GM19025 (cell line): ENCODE data around the gene WASL.

Source experiments
- ATAC-seq: cut with Tn5 transposase; IDR thresholded peaks from one replicate; pipeline ENCODE4 v1.9.1; 2021; ENCODE audit warnings: mild to moderate bottlenecking, low read depth, moderate library complexity; ENCODE audit not compliant: unreplicated experiment

The WASL gene

GRCh38 chr7:123770378-123770777 lies 21.6 kb upstream of the WASL start:
- ATAC-seq: peak; percentile 73

DNA sequence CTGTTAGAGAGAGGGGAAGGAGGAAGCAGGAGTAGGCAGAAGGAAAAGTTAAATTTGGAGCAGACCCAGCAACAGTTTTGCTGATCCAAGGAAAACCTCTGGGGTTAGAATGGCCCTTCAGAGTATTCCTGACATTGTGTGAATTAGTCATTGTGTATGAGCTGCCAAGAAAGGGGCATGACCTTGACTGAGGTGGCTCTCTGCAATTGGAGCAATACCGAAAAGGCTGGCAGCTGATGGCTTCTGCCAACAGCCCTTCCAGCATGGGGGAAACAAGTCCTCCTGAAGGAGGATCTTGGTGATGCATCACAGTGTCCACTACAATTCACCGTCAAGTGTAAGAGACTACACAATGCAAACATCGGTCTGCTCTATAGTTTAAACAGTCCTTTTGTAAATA lies 20.6 kb upstream of the WASL start:
- ATAC-seq: no peak

DNA sequence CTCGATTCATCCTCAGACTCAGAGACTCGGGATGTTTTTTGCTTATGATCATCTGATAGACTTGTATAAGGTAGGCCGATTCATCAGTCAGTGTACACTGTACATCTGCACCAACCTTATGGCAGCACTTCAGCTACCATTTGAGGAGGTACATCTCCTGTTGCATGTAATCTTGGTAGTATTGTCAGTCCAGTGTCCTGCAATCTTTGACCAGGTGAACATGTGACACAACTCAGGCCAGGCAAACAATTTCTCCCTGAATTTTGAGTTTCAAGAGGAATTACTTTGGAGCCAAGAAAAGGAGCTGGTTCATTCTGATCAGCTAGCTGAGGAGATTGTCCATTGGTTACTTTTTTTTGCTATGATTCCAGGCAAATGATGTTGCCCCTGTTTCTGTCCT lies 19.7 kb upstream of the WASL start:
- ATAC-seq: no peak

DNA sequence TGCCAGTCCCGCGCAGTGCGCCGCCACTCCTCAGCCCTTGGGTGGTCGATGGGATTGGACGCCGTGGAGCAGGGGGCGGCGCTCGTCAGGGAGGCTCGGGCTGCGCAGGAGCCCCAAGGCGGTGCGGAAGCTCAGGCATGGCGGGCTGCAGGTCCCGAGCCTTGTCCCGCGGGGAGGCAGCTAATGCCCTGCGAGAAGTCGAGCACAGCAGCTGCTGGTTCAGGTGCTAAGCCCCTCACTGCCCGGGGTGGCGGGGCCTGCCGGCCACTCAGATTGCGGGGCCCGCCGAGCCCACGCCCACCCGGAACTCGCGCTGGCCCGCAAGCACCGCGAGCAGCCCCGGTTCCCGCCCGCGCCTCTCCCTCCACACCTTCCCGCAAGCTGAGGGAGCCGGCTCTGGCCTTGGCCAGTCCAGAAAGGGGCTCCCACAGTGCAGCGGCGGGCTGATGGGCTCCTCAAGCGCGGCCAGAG lies 14.4 kb upstream of the WASL start:
- no peak for ATAC-seq

DNA sequence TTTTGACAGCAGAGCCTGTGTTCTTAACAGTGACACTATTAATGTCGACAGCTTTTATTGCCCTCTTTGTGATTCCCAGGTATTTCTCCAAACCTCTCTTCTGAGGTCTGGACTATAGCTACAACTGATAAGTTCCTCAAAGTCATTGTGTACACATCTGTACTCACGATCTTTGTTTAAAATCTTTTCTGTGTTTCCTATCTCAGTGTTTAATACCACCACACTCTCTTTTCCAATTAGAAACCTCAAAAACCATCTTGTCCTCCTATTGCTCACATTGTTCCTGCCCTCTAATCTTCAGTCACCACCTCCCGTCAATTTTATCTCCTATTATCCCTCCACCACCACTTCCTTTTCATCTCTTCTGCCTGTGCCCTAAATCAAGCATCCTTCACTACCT lies 12.9 kb upstream of the WASL start:
- ATAC-seq: no peak

GRCh38 chr7:123757095-123757494 lies 8.3 kb upstream of the WASL start:
- ATAC-seq: no peak

GRCh38 chr7:123755338-123755737 lies 6.5 kb upstream of the WASL start:
- no peak for ATAC-seq

GRCh38 chr7:123754271-123754871 lies 5.6 kb upstream of the WASL start:
- no peak for ATAC-seq

GRCh38 chr7:123752534-123752933 lies 3.7 kb upstream of the WASL start:
- no peak for ATAC-seq

DNA sequence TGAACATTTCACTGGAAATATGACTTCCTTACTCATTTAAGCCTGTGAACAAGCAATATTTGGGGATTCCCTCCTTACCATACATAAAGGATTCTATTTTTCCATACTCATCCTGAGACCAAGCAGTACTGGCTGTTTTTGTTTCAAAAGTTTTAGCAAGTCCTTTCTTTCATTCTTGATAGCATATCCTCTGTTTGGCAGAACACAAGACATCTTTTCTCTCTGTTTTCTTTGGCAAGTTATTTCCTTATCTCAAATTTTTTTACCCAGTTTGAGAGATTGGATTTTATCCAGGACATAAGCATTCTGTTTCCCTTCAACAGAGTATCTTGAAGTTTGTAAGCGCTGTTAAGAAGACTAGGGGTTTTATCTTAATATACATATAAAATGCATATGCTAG lies 3.0 kb upstream of the WASL start:
- no peak for ATAC-seq

GRCh38 chr7:123750389-123751230 lies 1.8 kb upstream of the WASL start:
- no peak for ATAC-seq

- peak; percentile 4 for ATAC-seq
Measured at GRCh38 chr7:123749537-123749857, 694 bp upstream of the WASL start.

DNA sequence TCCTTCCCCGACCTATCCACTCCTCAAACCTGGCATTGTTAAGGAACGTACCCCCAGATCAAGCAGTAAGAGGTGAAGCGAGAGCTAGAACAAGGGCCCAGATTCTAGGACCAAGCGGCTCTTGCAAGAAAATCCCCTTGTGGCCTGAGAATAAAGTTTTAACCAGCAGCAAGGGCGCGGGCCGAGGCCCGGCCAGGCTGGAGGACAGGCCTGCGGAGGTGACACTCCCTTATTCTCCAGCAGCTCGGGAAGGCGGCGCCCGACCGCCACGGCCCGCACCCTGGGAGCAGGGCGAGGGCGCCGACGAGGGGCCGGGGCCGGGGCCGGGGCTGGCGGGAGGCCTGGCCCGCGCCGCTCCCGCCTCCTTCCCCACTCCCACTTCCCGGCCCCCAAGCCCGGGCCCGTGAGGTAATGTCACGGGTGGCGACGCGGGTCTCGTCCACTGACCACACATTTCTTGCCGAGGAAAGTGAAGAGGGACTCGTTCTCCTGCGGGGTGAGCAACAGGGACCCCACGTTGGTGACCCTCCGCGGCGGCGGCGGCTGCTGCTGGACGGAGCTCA lies 551 bp downstream of the WASL start:
- peak; percentile 13 for ATAC-seq

- ATAC-seq: no peak
Measured at GRCh38 chr7:123747620-123748141, 1.1 kb downstream of the WASL start.

GRCh38 chr7:123746931-123747488 lies 1.8 kb downstream of the WASL start:
- no peak for ATAC-seq

GRCh38 chr7:123746055-123746454 lies 2.7 kb downstream of the WASL start:
- ATAC-seq: no peak

GRCh38 chr7:123745437-123745836 lies 3.4 kb downstream of the WASL start:
- no peak for ATAC-seq

- ATAC-seq: no peak
Measured at GRCh38 chr7:123744416-123744815, 4.4 kb downstream of the WASL start.

DNA sequence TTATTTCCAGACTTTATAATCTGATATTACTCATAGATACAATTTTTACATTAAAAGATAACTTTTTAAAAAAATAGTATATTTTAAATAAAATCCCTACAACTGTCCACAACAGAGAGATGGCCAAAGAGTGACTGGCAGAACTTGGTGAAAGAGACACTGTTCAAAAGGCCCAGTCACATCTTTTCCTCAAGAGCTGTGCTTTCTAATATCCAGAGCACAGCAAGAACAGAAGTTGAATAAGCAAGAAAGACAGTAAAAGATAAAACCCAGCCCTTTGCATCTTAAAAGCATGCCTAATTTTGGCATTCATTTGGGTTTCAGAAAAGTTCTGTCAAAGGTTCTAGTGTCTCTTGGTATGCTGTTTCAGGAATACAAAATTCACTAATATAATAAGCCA lies 6.9 kb downstream of the WASL start:
- ATAC-seq: no peak

DNA sequence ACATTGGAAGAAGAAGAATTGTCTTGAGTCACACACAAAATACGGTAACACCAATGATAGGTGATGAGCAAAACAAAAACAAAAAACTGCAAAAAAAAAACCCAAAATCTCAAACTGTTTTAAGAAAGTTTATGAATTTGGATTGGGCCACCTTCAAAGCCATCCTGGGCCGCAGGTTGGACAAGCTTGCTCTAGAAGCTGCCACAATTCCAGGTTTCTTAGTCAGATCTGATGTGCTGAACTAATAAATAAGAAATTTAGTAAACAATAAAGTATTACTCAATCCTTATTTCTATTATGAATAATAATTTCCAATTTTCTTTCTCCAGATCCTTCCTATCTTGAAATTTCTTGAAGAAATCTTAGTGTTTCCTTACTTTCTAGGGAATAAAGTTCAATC lies 10.0 kb downstream of the WASL start:
- no peak for ATAC-seq

GRCh38 chr7:123738356-123738755 lies 10.4 kb downstream of the WASL start:
- no peak for ATAC-seq
